HepG2 (cell line): ENCODE measurements around the gene GDF11. TPM values are rescaled to one million over a fixed set of nuclear protein-coding genes. Genes with fewer than 3 reads are reported as not detected.

Experiments
- CBFB ChIP-seq: sonication (generic); formaldehyde crosslinking; IDR thresholded peaks from 2 replicates; pipeline ENCODE4 v1.4.0; 2020; ENCODE audit warnings: missing genetic modification reagents
- GTF3A ChIP-seq: sonication (generic); formaldehyde crosslinking; conservative IDR thresholded peaks from 2 replicates; pipeline ENCODE4 v1.4.0; 2020; ENCODE audit warnings: mild to moderate bottlenecking, missing genetic modification reagents
- KAT2B ChIP-seq: fragments of 150-350 bp; IDR thresholded peaks from 2 replicates; pipeline ENCODE4 v1.6.1; 2014; ENCODE audit warnings: low read depth, low read length, borderline replicate concordance
- KMT2B ChIP-seq: IDR thresholded peaks from 2 replicates; pipeline ENCODE4 v1.6.1; 2016; ENCODE audit warnings: missing genetic modification reagents, missing compliant biosample characterization
- MED1 ChIP-seq: sonication (generic); formaldehyde crosslinking; IDR thresholded peaks from 2 replicates; pipeline ENCODE4 v1.4.0; 2020; ENCODE audit warnings: missing genetic modification reagents
- NFIB ChIP-seq: sonication (generic); formaldehyde crosslinking; IDR thresholded peaks from 2 replicates; pipeline ENCODE4 v1.9.0; 2021; ENCODE audit warnings: missing genetic modification reagents, mild to moderate bottlenecking, borderline replicate concordance
- NONO ChIP-seq, 2 experiments: fragments of 450-650 bp in 1 of 2; sonication (generic) in 1 of 2; formaldehyde crosslinking in 1 of 2; IDR thresholded peaks in 1 of 2; conservative IDR thresholded peaks in 1 of 2; 2 replicates each; pipeline versions ENCODE4 v1.6.1 to v1.8.0; 2017 to 2022; ENCODE audit warnings: mild to moderate bottlenecking in 1 of 2, missing genetic modification reagents in 1 of 2, moderate library complexity in 1 of 2
- RAD51 ChIP-seq: fragments of 450-650 bp; IDR thresholded peaks from 2 replicates; pipeline ENCODE4 v1.6.1; 2016; ENCODE audit warnings: borderline replicate concordance
- REL ChIP-seq: sonication (generic); formaldehyde crosslinking; conservative IDR thresholded peaks from 2 replicates; pipeline ENCODE4 v1.8.0; 2022; ENCODE audit warnings: mild to moderate bottlenecking, missing genetic modification reagents, moderate library complexity
- RELA ChIP-seq: sonication (generic); formaldehyde crosslinking; IDR thresholded peaks from 2 replicates; pipeline ENCODE4 v1.4.0; 2020; ENCODE audit warnings: missing genetic modification reagents
- RFX3 ChIP-seq: IDR thresholded peaks from 2 replicates; pipeline ENCODE4 v1.6.1; 2016; ENCODE audit warnings: missing biosample characterization, missing genetic modification reagents
- TCF7 ChIP-seq: sonication (generic); IDR thresholded peaks from 2 replicates; pipeline ENCODE4 v1.6.1; 2016; ENCODE audit warnings: antibody characterized with exemption, low read depth
- ZFP62 ChIP-seq: sonication (generic); formaldehyde crosslinking; IDR thresholded peaks from 2 replicates; pipeline ENCODE4 v1.4.0; 2020; ENCODE audit warnings: missing genetic modification reagents
- ZNF121 ChIP-seq: sonication (generic); formaldehyde crosslinking; IDR thresholded peaks from 2 replicates; pipeline ENCODE4 v1.5.0; 2020; ENCODE audit warnings: mild to moderate bottlenecking, missing genetic modification reagents
- ZNF354B ChIP-seq: sonication (generic); formaldehyde crosslinking; IDR thresholded peaks from 2 replicates; pipeline ENCODE4 v1.8.0; 2022; ENCODE audit warnings: mild to moderate bottlenecking, missing genetic modification reagents
- polyA plus RNA-seq, 8 experiments: library from polyadenylated mRNA; depleted of rRNA in 3 of 8; stranded (reverse) in 7 of 8; unstranded in 1 of 8; fragments of >200 nt; fragmentation: Illumina TruSeq in 4 of 8; extraction: Trizol in 4 of 8; gene quantifications; 2 replicates each; pipeline versions ENCODE4 v1.2.1 to v1.2.3, GENCODE V29; 2011 to 2016; ENCODE audit warnings: low read depth in 4 of 8, missing spikeins in 1 of 8, mixed read lengths in 1 of 8; ENCODE audit not compliant: insufficient read depth in 1 of 8
- total RNA-seq, 5 experiments: library from RNA; depleted of rRNA; stranded (reverse); fragments of >200 nt; fragmentation: Illumina TruSeq; extraction: Trizol; gene quantifications; 2 replicates each; pipeline ENCODE4 v1.2.3, GENCODE V29; 2016; ENCODE audit warnings: low read depth in 1 of 5
- TF ChIP-seq, protein P1 (sequence below): IDR thresholded peaks from 2 replicates; pipeline ENCODE4 v1.6.1; 2016; ENCODE audit warnings: low read depth
- TF ChIP-seq, protein P2 (sequence below): sonication (generic); formaldehyde crosslinking; IDR thresholded peaks from 2 replicates; pipeline ENCODE4 v1.8.0; 2022; ENCODE audit warnings: missing genetic modification reagents, mild to moderate bottlenecking, inconsistent platforms, borderline replicate concordance
- TF ChIP-seq, protein P3 (sequence below): sonication (generic); formaldehyde crosslinking; IDR thresholded peaks from 2 replicates; pipeline ENCODE4 v1.4.0; 2020; ENCODE audit warnings: missing genetic modification reagents
- TF ChIP-seq, protein P4 (sequence below): sonication (generic); formaldehyde crosslinking; IDR thresholded peaks from 2 replicates; pipeline ENCODE4 v1.4.0; 2020; ENCODE audit warnings: missing genetic modification reagents
- TF ChIP-seq, protein P5 (sequence below): sonication (generic); formaldehyde crosslinking; IDR thresholded peaks from 2 replicates; pipeline ENCODE4 v1.5.0; 2020; ENCODE audit warnings: mild to moderate bottlenecking, low read depth, missing genetic modification reagents, borderline replicate concordance
- TF ChIP-seq, protein P6 (sequence below): sonication (generic); formaldehyde crosslinking; IDR thresholded peaks from 2 replicates; pipeline ENCODE4 v1.4.0; 2020; ENCODE audit warnings: missing genetic modification reagents

Gene GDF11
- total and polyA plus RNA-seq, 2 of the 13 experiments (the other 11 are each of a cell fraction or from before 2014, with no cell fraction given) = 0.63 to 1.5 TPM

DNA sequence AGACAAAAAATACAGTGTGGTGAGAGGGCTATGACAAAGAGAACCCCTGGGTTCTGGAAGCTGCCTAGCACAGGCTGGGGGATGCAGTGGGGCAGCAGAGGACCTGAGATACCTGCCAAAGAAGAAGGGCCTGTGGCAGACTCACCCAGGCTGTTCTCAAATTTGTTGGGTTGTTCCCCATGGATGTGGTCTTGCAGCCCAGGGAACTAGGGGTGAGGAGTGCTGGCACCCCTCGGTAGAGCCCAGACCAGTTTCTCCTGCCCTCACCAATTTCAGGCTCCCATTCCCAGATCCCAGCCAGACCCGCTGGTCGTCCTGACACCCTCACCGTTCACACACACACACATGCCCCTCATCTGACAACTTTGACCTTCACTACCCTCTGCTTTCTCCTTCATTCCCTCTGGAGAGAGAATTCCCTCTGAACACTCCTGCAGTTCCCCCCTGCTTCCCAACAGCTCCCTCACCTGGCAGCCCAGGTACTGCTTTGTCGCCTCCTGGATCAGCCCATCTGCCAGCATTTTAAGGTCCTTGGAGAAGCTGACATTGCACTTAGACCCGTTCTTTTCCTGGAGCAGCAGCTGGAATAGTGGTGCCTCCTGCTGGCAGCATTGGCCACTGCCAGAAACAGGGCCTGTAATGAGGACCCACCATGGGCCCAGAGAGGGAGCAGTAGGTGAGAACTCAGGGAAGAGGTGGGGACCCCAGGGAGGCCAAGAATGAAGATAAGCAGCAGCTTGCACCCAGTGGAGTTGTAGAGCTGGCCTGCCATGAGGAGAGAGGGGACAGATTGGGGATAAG is 5.9 kb upstream of the GDF11 start (continued):
- TF ChIP-seq RAD51 (no peak), REL (no peak), NFIB (CRISPR knock-in tag) (no peak), ZNF354B (CRISPR knock-in tag) (no peak), KAT2B (no peak), GTF3A (CRISPR knock-in tag) (0 out of 2 replicates have a peak, but pooled peaks have one; percentile 29), CBFB (CRISPR knock-in tag) (no peak), TCF7 (no peak), ZNF121 (CRISPR knock-in tag) (0 out of 2 replicates have a peak, but pooled peaks have one; percentile 23), MED1 (peak; percentile 40; the same call in 1 of the 2 replicates), ZFP62 (CRISPR knock-in tag) (no peak), RELA (CRISPR knock-in tag) (no peak), RFX3 (CRISPR knock-in tag) (no peak), NONO (IDR thresholded peaks at IDR 0.05) (no peak), NONO (CRISPR knock-in tag; conservative IDR thresholded peaks at IDR 0.05) (peak; percentile 73), KMT2B (CRISPR knock-in tag) (0 out of 2 replicates have a peak, but pooled peaks have one; percentile 36)
- TF ChIP-seq, protein P1, sequence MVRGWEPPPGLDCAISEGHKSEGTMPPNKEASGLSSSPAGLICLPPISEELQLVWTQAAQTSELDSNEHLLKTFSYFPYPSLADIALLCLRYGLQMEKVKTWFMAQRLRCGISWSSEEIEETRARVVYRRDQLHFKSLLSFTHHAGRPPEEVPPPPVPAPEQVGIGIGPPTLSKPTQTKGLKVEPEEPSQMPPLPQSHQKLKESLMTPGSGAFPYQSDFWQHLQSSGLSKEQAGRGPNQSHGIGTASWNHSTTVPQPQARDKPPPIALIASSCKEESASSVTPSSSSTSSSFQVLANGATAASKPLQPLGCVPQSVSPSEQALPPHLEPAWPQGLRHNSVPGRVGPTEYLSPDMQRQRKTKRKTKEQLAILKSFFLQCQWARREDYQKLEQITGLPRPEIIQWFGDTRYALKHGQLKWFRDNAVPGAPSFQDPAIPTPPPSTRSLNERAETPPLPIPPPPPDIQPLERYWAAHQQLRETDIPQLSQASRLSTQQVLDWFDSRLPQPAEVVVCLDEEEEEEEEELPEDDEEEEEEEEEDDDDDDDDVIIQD (CRISPR knock-in tag) = peak; percentile 59; the same call in 1 of the 2 replicates
- TF ChIP-seq, protein P2, sequence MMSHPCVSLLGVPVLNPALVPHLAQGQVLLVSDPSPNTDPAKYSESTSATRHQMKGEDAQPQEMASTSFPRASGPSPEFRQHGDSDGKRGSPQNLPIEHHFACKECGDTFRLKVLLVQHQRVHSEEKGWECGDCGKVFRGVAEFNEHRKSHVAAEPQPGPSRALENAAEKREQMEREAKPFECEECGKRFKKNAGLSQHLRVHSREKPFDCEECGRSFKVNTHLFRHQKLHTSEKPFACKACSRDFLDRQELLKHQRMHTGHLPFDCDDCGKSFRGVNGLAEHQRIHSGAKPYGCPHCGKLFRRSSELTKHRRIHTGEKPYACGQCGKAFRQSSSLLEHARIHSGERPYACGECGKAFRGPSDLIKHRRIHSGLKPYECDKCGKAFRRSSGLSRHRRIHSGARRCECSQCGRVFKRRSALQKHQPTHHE (CRISPR knock-in tag) = no peak
- TF ChIP-seq, protein P3, sequence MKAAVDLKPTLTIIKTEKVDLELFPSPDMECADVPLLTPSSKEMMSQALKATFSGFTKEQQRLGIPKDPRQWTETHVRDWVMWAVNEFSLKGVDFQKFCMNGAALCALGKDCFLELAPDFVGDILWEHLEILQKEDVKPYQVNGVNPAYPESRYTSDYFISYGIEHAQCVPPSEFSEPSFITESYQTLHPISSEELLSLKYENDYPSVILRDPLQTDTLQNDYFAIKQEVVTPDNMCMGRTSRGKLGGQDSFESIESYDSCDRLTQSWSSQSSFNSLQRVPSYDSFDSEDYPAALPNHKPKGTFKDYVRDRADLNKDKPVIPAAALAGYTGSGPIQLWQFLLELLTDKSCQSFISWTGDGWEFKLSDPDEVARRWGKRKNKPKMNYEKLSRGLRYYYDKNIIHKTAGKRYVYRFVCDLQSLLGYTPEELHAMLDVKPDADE = no peak
- TF ChIP-seq, protein P4, sequence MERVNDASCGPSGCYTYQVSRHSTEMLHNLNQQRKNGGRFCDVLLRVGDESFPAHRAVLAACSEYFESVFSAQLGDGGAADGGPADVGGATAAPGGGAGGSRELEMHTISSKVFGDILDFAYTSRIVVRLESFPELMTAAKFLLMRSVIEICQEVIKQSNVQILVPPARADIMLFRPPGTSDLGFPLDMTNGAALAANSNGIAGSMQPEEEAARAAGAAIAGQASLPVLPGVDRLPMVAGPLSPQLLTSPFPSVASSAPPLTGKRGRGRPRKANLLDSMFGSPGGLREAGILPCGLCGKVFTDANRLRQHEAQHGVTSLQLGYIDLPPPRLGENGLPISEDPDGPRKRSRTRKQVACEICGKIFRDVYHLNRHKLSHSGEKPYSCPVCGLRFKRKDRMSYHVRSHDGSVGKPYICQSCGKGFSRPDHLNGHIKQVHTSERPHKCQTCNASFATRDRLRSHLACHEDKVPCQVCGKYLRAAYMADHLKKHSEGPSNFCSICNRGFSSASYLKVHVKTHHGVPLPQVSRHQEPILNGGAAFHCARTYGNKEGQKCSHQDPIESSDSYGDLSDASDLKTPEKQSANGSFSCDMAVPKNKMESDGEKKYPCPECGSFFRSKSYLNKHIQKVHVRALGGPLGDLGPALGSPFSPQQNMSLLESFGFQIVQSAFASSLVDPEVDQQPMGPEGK (CRISPR knock-in tag) = peak; percentile 58
- TF ChIP-seq, protein P5, sequence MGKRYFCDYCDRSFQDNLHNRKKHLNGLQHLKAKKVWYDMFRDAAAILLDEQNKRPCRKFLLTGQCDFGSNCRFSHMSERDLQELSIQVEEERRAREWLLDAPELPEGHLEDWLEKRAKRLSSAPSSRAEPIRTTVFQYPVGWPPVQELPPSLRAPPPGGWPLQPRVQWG (CRISPR knock-in tag) = no peak
- TF ChIP-seq, protein P6, sequence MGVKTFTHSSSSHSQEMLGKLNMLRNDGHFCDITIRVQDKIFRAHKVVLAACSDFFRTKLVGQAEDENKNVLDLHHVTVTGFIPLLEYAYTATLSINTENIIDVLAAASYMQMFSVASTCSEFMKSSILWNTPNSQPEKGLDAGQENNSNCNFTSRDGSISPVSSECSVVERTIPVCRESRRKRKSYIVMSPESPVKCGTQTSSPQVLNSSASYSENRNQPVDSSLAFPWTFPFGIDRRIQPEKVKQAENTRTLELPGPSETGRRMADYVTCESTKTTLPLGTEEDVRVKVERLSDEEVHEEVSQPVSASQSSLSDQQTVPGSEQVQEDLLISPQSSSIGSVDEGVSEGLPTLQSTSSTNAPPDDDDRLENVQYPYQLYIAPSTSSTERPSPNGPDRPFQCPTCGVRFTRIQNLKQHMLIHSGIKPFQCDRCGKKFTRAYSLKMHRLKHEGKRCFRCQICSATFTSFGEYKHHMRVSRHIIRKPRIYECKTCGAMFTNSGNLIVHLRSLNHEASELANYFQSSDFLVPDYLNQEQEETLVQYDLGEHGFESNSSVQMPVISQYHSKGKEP (CRISPR knock-in tag) = no peak
